ENCODE results near the gene OR10J4.

The OR10J4 gene

DNA sequence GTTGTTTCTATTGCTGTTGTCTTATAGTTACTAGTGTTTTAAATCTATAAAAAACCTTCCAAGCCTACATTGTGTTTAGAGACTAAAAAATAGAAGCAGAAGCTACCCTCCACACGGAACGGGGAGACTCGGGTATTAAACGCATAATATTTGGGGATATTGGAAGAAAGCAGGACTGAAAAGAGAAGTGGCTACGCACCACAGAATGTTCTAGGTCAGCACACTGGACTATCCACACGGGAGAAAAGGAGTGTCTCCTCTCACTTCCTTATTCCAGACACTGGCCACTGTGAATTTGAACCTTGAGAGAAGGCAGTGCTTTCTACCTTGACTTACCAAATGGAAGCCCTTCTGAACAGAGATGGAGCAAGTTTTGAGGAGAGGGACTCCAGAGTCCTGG lies 1.0 kb upstream of the OR10J4 start:
- no peak for DNase-seq (ENCODE audit: extremely low spot score)
- CTCF ChIA-PET: no interaction called here
- TF ChIP-seq CTCF (IDR thresholded peaks at IDR 0.05; ENCODE audit: control extremely low read depth, extremely low read depth, low read depth, missing control alignments): no peak
- POLR2A ChIA-PET: no interaction called here

- no peak for TF ChIP-seq CTCF (IDR thresholded peaks at IDR 0.05; ENCODE audit: control extremely low read depth, extremely low read depth, low read depth, missing control alignments)
- CTCF ChIA-PET: no interaction called here
- POLR2A ChIA-PET: no interaction called here
- no peak for DNase-seq (ENCODE audit: extremely low spot score)
These were observed 4.5 kb downstream of the OR10J4 start for GRCh38 chr1:159436469-159436868.

GRCh38 chr1:159439422-159439821 lies 7.4 kb downstream of the OR10J4 start, which contains the start of gene OR10J1:
Gene OR10J1 (plus strand): TSS chr1:159439722. CDS start chr1:159439792, 70 bp downstream.
- ChIA-PET POLR2A (no interaction called here), CTCF (no interaction called here)
- TF ChIP-seq CTCF (IDR thresholded peaks at IDR 0.05; ENCODE audit: control extremely low read depth, extremely low read depth, low read depth, missing control alignments): no peak
- DNase-seq (ENCODE audit: extremely low spot score): no peak

GRCh38 chr1:159441360-159441759 lies 9.4 kb downstream of the OR10J4 start:
- ChIA-PET CTCF (no interaction called here), POLR2A (no interaction called here)
- DNase-seq (ENCODE audit: extremely low spot score): no peak
- no peak for TF ChIP-seq CTCF (IDR thresholded peaks at IDR 0.05; ENCODE audit: control extremely low read depth, extremely low read depth, low read depth, missing control alignments)

- CTCF ChIA-PET: no interaction called here
- TF ChIP-seq CTCF (IDR thresholded peaks at IDR 0.05; ENCODE audit: control extremely low read depth, extremely low read depth, low read depth, missing control alignments): no peak
- POLR2A ChIA-PET: no interaction called here
- DNase-seq (ENCODE audit: extremely low spot score): no peak
These were observed 10.4 kb downstream of the OR10J4 start for GRCh38 chr1:159442428-159442827.

- ChIA-PET POLR2A (no interaction called here), CTCF (no interaction called here)
- DNase-seq (ENCODE audit: extremely low spot score): no peak
- no peak for TF ChIP-seq CTCF (IDR thresholded peaks at IDR 0.05; ENCODE audit: control extremely low read depth, extremely low read depth, low read depth, missing control alignments)
These were observed 11.2 kb downstream of the OR10J4 start for GRCh38 chr1:159443066-159443750.

Data from GM10248 (cell line).